Suprapubic skin (tissue), 4 donors: ENCODE measurements around the gene NGFR. TPM values are rescaled to one million over a fixed set of nuclear protein-coding genes. Genes with fewer than 3 reads are reported as not detected.

Experiments
- DNase-seq, 2 donors: peaks; one replicate each; pipeline ENCODE4 v3.0.0-alpha.2; 2019; ENCODE audit warnings: low spot score in 2 of 2
- H3K27ac ChIP-seq: fragments of 200-600 bp; sonication (generic); one replicate; pipeline ENCODE4 v1.5.1; 2019
- H3K27me3 ChIP-seq: fragments of 200-600 bp; sonication (generic); one replicate; pipeline ENCODE4 v1.5.1; 2019
- H3K36me3 ChIP-seq: fragments of 200-600 bp; sonication (generic); one replicate; pipeline ENCODE4 v1.5.1; 2019
- H3K4me1 ChIP-seq: fragments of 200-600 bp; sonication (generic); one replicate; pipeline ENCODE4 v1.5.1; 2019
- H3K4me3 ChIP-seq: fragments of 200-600 bp; sonication (generic); one replicate; pipeline ENCODE4 v1.5.1; 2019; ENCODE audit warnings: mild to moderate bottlenecking
- H3K9me3 ChIP-seq: fragments of 200-600 bp; sonication (generic); one replicate; pipeline ENCODE4 v1.5.1; 2019
- CTCF ChIP-seq, 2 donors: fragments of 200-600 bp in 1 of 2; fragments of 450-650 bp in 1 of 2; sonication (generic) in 1 of 2; IDR thresholded peaks; one replicate each; pipeline ENCODE4 v1.5.1; 2016 to 2019; ENCODE audit warnings: antibody characterized with exemption in 2 of 2, mild to moderate bottlenecking in 1 of 2, moderate library complexity in 1 of 2
- EP300 ChIP-seq: sonication (generic); formaldehyde crosslinking; IDR thresholded peaks from one replicate; pipeline ENCODE4 v1.6.1; 2017; ENCODE audit warnings: antibody characterized with exemption
- POLR2A ChIP-seq, 2 donors: fragments of 450-650 bp; IDR thresholded peaks; one replicate each; pipeline ENCODE4 v1.6.1; 2017; ENCODE audit warnings: antibody characterized with exemption in 2 of 2, mild to moderate bottlenecking in 2 of 2, moderate library complexity in 2 of 2
- POLR2AphosphoS5 ChIP-seq, 3 donors: sonication (generic); formaldehyde crosslinking; IDR thresholded peaks; one replicate each; pipeline ENCODE4 v1.6.1; 2017; ENCODE audit warnings: antibody characterized with exemption in 3 of 3
- WGBS: methylation state at CpG from one replicate; pipeline ENCODE4 v1.1.5; 2018; 5-methylcytosine and 5-hydroxymethylcytosine counted together
- total RNA-seq, 4 donors: library from RNA; depleted of rRNA; stranded (reverse); fragments of >200 nt; gene quantifications; one replicate each; pipeline ENCODE4 v1.1.0, GENCODE V29; 2016

The NGFR gene
- total RNA-seq, 4 donors from 2014 or later: 18.1 to 26.8 (median 22.0) TPM

- Histone ChIP-seq H3K36me3 (no peaks in the 10 kb centered on the region), H3K4me3 (no peak overlapping the region), H3K27ac (no peak overlapping the region), H3K27me3 (peaks cover 44% of the 10 kb centered on the region), H3K4me1 (peaks cover 17% of the 10 kb centered on the region), H3K9me3 (no peaks in the 10 kb centered on the region)
- no peak for DNase-seq
- 21% methylated on average over 37 of the region's 52 CpGs for WGBS
- TF ChIP-seq POLR2A (IDR thresholded peaks at IDR 0.05) (no peak), CTCF (IDR thresholded peaks at IDR 0.05) (no peak), POLR2AphosphoS5 (IDR thresholded peaks at IDR 0.05) (no peak), EP300 (no peak)
Observed at GRCh38 chr17:49469831-49470810, 25.0 kb upstream of the NGFR start.

- TF ChIP-seq EP300 (no peak), POLR2A (IDR thresholded peaks at IDR 0.05) (no peak), CTCF (IDR thresholded peaks at IDR 0.05) (no peak), POLR2AphosphoS5 (IDR thresholded peaks at IDR 0.05) (no peak)
- no peak overlapping the region for H3K4me3 ChIP-seq
- no peaks in the 10 kb centered on the region for H3K9me3 ChIP-seq
- no peak overlapping the region for H3K27ac ChIP-seq
- H3K4me1 ChIP-seq: peaks cover 17% of the 10 kb centered on the region
- DNase-seq: no peak
- no peaks in the 10 kb centered on the region for H3K36me3 ChIP-seq
- H3K27me3 ChIP-seq: peaks cover 54% of the 10 kb centered on the region
- 20% methylated on average over 9 of the region's 13 CpGs for WGBS
Observed at GRCh38 chr17:49471089-49471683, 23.9 kb upstream of the NGFR start.

- Histone ChIP-seq H3K9me3 (no peaks in the 10 kb centered on the region), H3K36me3 (no peaks in the 10 kb centered on the region), H3K4me3 (no peak overlapping the region), H3K27me3 (peaks cover 56% of the 10 kb centered on the region), H3K4me1 (peaks cover 17% of the 10 kb centered on the region), H3K27ac (no peak overlapping the region)
- no peak for TF ChIP-seq CTCF (IDR thresholded peaks at IDR 0.05)
- TF ChIP-seq EP300: no peak
- TF ChIP-seq POLR2A (IDR thresholded peaks at IDR 0.05): no peak
- DNase-seq: no peak
- 90% methylated on average over 1 of the region's 1 CpG for WGBS
Observed at GRCh38 chr17:49471769-49472168, 23.3 kb upstream of the NGFR start.

- H3K27me3 ChIP-seq: peaks cover 62% of the 10 kb centered on the region
Observed at GRCh38 chr17:49472527-49472926, 22.6 kb upstream of the NGFR start.

More at GRCh38 chr17:49472527-49472926, 22.6 kb upstream of the NGFR start:
- no peaks in the 10 kb centered on the region for H3K9me3 ChIP-seq
- WGBS: 58% methylated on average over 3 of the region's 5 CpGs
- no peak for DNase-seq
- peaks cover 17% of the 10 kb centered on the region for H3K4me1 ChIP-seq
- no peak for TF ChIP-seq POLR2A (IDR thresholded peaks at IDR 0.05)
- TF ChIP-seq EP300: no peak
- no peak for TF ChIP-seq POLR2AphosphoS5 (IDR thresholded peaks at IDR 0.05)
- TF ChIP-seq CTCF (IDR thresholded peaks at IDR 0.05): no peak
- no peak overlapping the region for H3K27ac ChIP-seq
- H3K4me3 ChIP-seq: no peak overlapping the region
- no peaks in the 10 kb centered on the region for H3K36me3 ChIP-seq
